Femur (tissue), 1 donor: ENCODE data around the gene AFAP1.

Experiments used
- DNase-seq: peaks from one replicate; pipeline ENCODE4 v3.0.0-alpha.2; 2017

The AFAP1 gene

GRCh38 chr4:7912826-7913225 is 26.8 kb downstream of the AFAP1 start:
- no peak for DNase-seq

GRCh38 chr4:7910952-7911578 is 28.6 kb downstream of the AFAP1 start:
- DNase-seq = peak; percentile 77

DNA sequence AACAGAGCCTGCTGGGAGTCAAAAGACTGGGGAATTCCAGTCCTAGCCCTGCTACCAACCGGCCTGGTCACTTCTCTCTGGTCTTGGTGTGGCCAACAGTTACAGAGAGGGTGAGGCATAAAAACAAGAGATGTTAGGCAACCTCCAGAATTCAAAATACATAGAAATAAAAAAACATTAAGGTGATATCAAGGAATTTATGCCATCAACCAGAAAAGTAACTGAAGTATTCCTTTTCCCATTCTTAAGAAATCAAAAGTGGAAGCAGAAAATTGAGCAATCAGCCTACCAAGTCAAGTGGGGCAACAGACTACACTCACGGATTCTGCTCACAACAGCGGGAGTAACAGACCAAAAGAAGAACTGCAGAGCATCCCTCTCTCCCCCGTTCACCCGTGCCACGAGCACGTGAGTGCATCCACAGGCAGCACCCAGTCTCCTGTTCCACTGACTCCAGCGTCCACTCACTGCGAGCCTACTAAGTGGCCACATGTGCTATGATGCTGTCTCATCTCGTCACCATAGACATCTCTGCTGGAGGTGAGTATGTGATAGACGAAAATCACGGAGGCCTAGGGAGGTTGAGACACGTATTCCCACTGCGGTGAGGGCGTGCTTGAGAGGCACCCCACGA is 29.3 kb downstream of the AFAP1 start:
- no peak for DNase-seq

DNA sequence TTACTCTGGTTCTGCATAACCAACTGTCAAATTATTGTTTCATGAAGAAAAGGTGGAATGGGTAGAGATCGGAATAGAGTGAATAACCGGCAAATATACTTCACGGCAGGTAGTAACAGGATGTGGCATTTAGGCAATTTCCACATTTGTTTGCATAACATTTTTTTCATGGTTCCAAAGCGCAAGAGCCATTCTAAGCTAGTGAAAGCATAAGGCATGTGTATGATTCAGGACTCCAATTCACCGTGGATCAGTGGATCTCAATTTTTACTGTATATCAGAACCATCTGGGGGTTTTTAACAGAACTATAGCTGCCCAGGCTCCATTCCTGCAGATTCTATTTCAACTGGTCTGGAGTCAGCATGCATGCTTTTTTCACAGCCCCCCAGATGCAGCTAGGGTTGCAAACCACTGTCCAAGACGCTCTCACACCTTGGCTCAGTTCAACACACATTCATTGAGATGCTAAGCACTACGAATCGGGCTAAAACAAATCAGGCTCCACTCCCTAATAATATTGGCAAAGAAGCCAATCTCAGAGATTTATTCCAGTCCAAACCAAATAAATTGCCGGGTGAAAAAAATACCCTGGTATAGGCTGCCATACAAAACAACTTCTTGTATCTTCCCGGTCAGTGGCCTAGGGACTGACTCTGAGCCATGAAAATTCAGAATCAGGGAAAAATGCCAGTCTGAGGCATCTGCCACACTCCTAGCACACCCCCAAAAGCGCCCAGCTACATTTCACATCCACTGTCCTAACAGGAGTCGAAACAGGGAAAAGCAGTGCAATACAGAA is 30.0 kb downstream of the AFAP1 start:
- DNase-seq = peak; percentile 63

DNA sequence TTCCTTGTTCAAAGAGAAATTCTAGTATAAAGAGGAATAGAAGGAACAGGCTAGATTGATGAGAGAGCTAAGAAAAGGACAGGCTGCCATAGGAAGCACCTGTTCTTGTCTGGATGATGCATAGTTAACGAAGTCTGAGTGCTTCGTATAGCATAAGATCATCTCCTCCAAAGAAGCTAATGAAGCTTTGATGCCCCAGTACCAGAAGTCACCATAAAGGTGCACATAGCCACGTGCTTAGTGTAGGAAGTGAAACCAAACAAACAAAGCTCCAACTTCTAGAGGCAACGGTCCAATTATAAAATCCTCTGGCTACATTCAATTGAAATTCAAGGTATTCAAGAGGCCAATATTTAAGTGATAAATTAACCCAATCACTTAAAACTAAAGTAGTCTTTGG is 31.0 kb downstream of the AFAP1 start:
- DNase-seq = no peak

- DNase-seq = no peak
Measured at GRCh38 chr4:7907142-7907541, 32.5 kb downstream of the AFAP1 start.

GRCh38 chr4:7906171-7906701 is 33.4 kb downstream of the AFAP1 start:
- DNase-seq = no peak

DNA sequence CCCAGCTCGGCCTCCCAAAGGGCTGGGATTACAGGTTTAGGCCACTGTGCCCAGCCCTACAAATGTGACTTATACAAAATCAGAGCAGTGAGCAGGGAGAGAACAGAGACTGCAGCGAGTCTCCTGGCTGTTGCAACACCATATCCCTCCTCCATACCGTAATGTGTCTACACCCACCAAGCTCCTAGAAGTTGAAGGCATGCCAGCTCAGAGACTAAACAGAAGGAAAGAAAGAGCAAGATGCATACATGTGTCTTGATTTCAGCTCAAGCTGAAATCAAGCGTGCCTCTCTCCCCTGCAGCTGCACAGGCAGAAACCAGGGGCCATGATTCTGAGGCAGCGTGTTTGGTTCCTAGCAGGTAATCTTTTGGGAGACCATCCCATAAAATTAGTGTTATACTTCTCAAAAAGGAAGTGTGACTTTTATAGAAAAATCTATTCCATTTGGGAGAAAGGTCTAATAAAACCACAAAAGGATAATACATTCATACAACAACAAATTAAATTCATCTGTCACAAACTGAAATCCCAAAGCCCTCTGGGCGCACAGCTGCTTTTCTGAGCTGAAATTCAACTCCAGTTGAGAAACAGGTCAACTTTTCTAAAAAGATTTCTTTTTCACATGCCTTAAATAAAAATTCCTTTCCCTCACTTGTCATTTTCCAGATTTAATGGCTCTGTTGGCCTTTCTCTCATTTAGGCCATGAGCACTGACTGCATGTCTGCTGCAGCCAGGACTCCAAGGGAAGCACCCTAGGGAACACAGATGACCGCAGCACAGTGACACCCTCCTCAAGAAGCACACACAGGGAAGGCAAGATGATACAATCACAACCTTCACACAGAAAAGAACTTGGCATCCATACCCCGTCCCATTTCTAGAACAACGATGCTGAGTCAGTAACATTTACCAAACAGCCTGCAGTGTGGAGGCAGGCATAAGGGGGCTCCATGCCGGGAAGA is 34.4 kb downstream of the AFAP1 start:
- peak; percentile 75 for DNase-seq

GRCh38 chr4:7903791-7904516 is 35.7 kb downstream of the AFAP1 start:
- peak; percentile 74 for DNase-seq

GRCh38 chr4:7902826-7903225 is 36.8 kb downstream of the AFAP1 start:
- no peak for DNase-seq

GRCh38 chr4:7902101-7902553 is 37.5 kb downstream of the AFAP1 start:
- no peak for DNase-seq

- DNase-seq = no peak
Measured at GRCh38 chr4:7901311-7901885, 38.3 kb downstream of the AFAP1 start.

DNA sequence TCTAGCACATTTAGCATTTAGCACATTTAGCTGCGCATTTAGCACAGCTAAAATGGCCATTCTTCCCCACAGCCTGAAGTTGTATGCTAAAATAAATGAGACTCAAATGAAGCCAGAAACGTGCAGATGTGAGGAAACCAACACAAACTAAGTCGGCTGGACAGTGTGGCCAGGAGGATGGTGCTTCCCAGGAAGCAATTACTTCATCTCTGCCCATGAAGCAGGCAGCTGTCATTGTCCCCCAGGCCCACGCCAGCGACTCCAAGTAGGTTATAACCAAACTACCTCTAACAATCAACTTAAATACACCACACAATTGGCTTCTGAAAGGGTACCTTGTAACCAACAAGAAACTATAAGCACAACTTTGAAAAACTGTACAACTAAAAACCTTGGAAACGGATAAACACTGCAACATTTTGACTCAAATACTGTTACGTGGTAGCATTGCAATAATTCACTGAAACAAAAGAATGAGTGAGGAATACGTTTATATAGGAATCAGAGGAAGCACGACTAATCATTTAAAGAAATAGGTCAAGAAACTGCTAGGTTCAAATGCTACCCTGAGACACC is 39.2 kb downstream of the AFAP1 start:
- no peak for DNase-seq

GRCh38 chr4:7899184-7899869 is 40.3 kb downstream of the AFAP1 start:
- no peak for DNase-seq

GRCh38 chr4:7898385-7898784 is 41.3 kb downstream of the AFAP1 start:
- no peak for DNase-seq

GRCh38 chr4:7897811-7898210 is 41.9 kb downstream of the AFAP1 start:
- no peak for DNase-seq

- DNase-seq = no peak
Measured at GRCh38 chr4:7894677-7895181, 44.9 kb downstream of the AFAP1 start.

DNA sequence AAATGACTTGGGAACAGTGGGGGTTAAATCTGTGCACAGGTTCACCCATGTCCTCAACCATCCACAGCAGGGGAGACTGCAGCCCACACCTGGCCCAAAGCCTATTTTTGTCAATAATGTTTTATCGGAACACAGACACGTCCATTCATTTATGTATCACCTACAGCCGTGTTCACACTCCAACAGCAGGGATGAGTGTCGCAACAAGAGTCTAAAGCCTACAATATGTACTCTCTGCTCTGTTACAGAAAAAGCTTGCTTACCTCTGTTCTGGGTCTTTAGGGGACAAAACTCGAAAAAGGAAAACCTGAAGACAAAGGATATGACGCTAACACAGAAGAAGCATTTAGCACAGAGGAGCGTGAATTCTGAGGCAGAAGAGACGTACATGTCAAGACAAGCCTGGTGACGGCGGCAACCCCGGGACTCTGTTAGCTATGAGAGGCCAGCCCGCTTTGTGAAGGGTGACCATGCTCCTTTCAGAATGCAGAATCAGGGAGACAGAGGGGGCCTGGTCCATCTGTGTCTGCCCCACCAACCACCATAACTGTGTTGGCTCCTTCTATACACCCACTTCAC is 45.5 kb downstream of the AFAP1 start:
- DNase-seq = no peak

- DNase-seq = no peak
Measured at GRCh38 chr4:7893539-7893938, 46.1 kb downstream of the AFAP1 start.
